Loucy (cell line): ENCODE results near the gene BIN1.

Experiments used
- CTCF ChIP-seq: fragments of 200-600 bp; sonication (generic); conservative IDR thresholded peaks from 2 replicates; pipeline ENCODE4 v1.5.1; 2014; ENCODE audit warnings: mild to moderate bottlenecking, antibody characterized with exemption, low read length
- EZH2phosphoT487 ChIP-seq: fragments of 200-600 bp; IDR thresholded peaks from 2 replicates; pipeline ENCODE4 v1.6.1; 2018; ENCODE audit warnings: antibody characterized with exemption, mild to moderate bottlenecking, moderate library complexity, borderline replicate concordance

GRCh38 chr2:127047054-127047453 is 59.9 kb downstream of the BIN1 start:
- TF ChIP-seq CTCF, result no peak
- TF ChIP-seq EZH2phosphoT487, result no peak
